Measurements from ENCODE around the gene GSTO2. TPM values are rescaled to one million over a fixed set of nuclear protein-coding genes. Genes with fewer than 3 reads are reported as not detected.

The GSTO2 gene
- total RNA-seq, 1 donor from 2014 or later = 2.8 TPM

- peaks cover 3% of the 10 kb centered on the region for H3K36me3 Mint-ChIP-seq
- no peak for DNase-seq (ENCODE audit: extremely low spot score, unreplicated experiment)
- H3K4me3 Mint-ChIP-seq = no peak overlapping the region
- peaks cover 3% of the 10 kb centered on the region for H3K27me3 Mint-ChIP-seq
- TF ChIP-seq, protein P1, sequence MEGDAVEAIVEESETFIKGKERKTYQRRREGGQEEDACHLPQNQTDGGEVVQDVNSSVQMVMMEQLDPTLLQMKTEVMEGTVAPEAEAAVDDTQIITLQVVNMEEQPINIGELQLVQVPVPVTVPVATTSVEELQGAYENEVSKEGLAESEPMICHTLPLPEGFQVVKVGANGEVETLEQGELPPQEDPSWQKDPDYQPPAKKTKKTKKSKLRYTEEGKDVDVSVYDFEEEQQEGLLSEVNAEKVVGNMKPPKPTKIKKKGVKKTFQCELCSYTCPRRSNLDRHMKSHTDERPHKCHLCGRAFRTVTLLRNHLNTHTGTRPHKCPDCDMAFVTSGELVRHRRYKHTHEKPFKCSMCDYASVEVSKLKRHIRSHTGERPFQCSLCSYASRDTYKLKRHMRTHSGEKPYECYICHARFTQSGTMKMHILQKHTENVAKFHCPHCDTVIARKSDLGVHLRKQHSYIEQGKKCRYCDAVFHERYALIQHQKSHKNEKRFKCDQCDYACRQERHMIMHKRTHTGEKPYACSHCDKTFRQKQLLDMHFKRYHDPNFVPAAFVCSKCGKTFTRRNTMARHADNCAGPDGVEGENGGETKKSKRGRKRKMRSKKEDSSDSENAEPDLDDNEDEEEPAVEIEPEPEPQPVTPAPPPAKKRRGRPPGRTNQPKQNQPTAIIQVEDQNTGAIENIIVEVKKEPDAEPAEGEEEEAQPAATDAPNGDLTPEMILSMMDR (conservative IDR thresholded peaks at IDR 0.05) = no peak
- H3K27ac Mint-ChIP-seq = no peak overlapping the region
- H3K9me3 Mint-ChIP-seq = peaks cover 4% of the 10 kb centered on the region
- H3K4me1 Mint-ChIP-seq (ENCODE audit: unreplicated experiment) = peaks cover 34% of the 10 kb centered on the region
Observed at GRCh38 chr10:104301907-104302690, 33.1 kb downstream of the GSTO2 start.

DNA sequence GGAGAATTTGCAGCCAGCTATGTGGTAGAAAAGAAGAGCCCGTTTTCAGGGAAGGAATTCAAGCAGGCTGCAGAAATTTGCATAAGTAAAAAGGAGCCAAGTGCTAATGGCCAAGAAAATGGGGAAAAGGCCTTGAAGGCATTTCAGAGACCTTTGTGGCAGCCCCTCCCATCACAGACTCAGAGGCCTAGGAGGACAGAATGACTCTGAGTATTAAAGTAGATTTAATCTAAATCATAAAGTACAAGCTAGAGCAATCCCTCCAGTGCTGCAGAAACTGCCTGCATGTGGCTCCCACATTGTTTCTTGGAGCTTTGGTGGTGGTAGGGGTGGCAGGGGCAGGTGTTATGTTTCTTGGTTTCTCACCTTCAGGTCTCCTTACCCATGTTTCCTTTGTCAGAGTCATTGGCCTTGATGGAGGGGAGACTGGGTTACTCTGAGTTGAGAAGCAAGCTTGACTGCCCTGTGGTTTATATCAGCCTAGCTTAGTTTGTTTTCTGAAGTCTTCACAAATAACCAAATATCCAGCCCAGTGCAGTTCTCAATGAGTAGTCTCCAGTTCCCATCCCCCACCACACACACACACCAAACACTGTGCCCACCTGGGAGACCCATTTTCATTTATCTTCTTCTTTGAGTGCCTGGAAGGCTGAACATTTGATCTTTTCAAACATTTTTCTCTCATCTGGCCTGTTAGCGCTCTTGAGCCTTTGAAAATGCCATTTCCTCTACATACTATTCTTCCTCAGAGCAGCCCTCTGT, 34.8 kb downstream of the GSTO2 start:
- H3K4me3 Mint-ChIP-seq = no peak overlapping the region
- TF ChIP-seq, protein P1 (conservative IDR thresholded peaks at IDR 0.05) = no peak
- H3K36me3 Mint-ChIP-seq = peaks cover 3% of the 10 kb centered on the region
- H3K27ac Mint-ChIP-seq = no peak overlapping the region
- H3K4me1 Mint-ChIP-seq (ENCODE audit: unreplicated experiment) = peaks cover 28% of the 10 kb centered on the region
- H3K27me3 Mint-ChIP-seq = peaks cover 3% of the 10 kb centered on the region
- peaks cover 4% of the 10 kb centered on the region for H3K9me3 Mint-ChIP-seq
- no peak for DNase-seq (ENCODE audit: extremely low spot score, unreplicated experiment)

- Mint-ChIP-seq H3K36me3 (peaks cover 6% of the 10 kb centered on the region), H3K27me3 (peaks cover 3% of the 10 kb centered on the region), H3K9me3 (peaks cover 4% of the 10 kb centered on the region), H3K27ac (peak overlapping the region; percentile 89), H3K4me3 (peak overlapping the region; percentile 75), H3K4me1 (ENCODE audit: unreplicated experiment) (peaks cover 24% of the 10 kb centered on the region)
- DNase-seq (ENCODE audit: extremely low spot score, unreplicated experiment) = no peak
- TF ChIP-seq, protein P1 (conservative IDR thresholded peaks at IDR 0.05) = no peak
Observed at GRCh38 chr10:104304356-104304745, 35.4 kb downstream of the GSTO2 start.

- Mint-ChIP-seq H3K27ac (peak overlapping the region; percentile 89), H3K27me3 (peaks cover 3% of the 10 kb centered on the region), H3K9me3 (peaks cover 4% of the 10 kb centered on the region), H3K36me3 (peaks cover 6% of the 10 kb centered on the region), H3K4me1 (ENCODE audit: unreplicated experiment) (peaks cover 24% of the 10 kb centered on the region), H3K4me3 (peak overlapping the region; percentile 75)
- no peak for DNase-seq (ENCODE audit: extremely low spot score, unreplicated experiment)
- TF ChIP-seq, protein P1 (conservative IDR thresholded peaks at IDR 0.05) = no peak
Observed at GRCh38 chr10:104304927-104305326, 35.9 kb downstream of the GSTO2 start.

GRCh38 chr10:104306897-104307296, 37.9 kb downstream of the GSTO2 start:
- H3K27ac Mint-ChIP-seq = no peak overlapping the region
- TF ChIP-seq, protein P1 (conservative IDR thresholded peaks at IDR 0.05) = no peak

More at GRCh38 chr10:104306897-104307296, 37.9 kb downstream of the GSTO2 start:
- H3K4me3 Mint-ChIP-seq = no peak overlapping the region
- H3K27me3 Mint-ChIP-seq = peaks cover 3% of the 10 kb centered on the region
- peaks cover 4% of the 10 kb centered on the region for H3K9me3 Mint-ChIP-seq
- peaks cover 14% of the 10 kb centered on the region for H3K4me1 Mint-ChIP-seq (ENCODE audit: unreplicated experiment)
- H3K36me3 Mint-ChIP-seq = peaks cover 6% of the 10 kb centered on the region
- DNase-seq (ENCODE audit: extremely low spot score, unreplicated experiment) = no peak

Measured in type B pancreatic cell (in vitro differentiated cells).